PC-9 (cell line): ENCODE results near the gene TMPRSS4. TPM values are rescaled to one million over a fixed set of nuclear protein-coding genes. Genes with fewer than 3 reads are reported as not detected.

Experiments used
- BruUV-seq: library from RNA; stranded (reverse); fragments of 400-500 nt; replicated peaks from 2 replicates; lab custom pipeline; 2021; lab: Mats Ljungman, UMichigan
- CTCF ChIA-PET: fragments of 300-600 bp; sonication (Branson Sonifier 250); formaldehyde crosslinking; loops from one replicate; lab custom pipeline; 2022; ENCODE audit warnings: antibody characterized with exemption; lab: Charles Lee
- POLR2A ChIA-PET: fragments of 300-600 bp; sonication (Branson Sonifier 250); formaldehyde crosslinking; loops from one replicate; lab custom pipeline; 2022; ENCODE audit warnings: antibody characterized with exemption; ENCODE audit not compliant: unreplicated experiment; lab: Charles Lee
- DNase-seq, 2 experiments: peaks; one replicate each; pipeline versions ENCODE4 v3.0.0 to v3.0.0-alpha.2; 2015 to 2022; ENCODE audit warnings: mixed read lengths in 1 of 2
- H2AFZ ChIP-seq: fragments of 200-600 bp; sonication (generic); 2 replicates; pipeline ENCODE4 v1.8.1; 2017; ENCODE audit warnings: antibody characterized with exemption
- H3F3A ChIP-seq: fragments of 200-600 bp; sonication (generic); 2 replicates; pipeline ENCODE4 v1.8.1; 2017; ENCODE audit warnings: antibody characterized with exemption, mild to moderate bottlenecking, low read depth; ENCODE audit not compliant: insufficient read depth
- H3K27ac ChIP-seq: fragments of 200-600 bp; sonication (generic); 2 replicates; pipeline ENCODE4 v1.6.1; 2016; ENCODE audit warnings: mixed run types
- H3K27me3 ChIP-seq: fragments of 200-600 bp; sonication (generic); 2 replicates; pipeline ENCODE4 v1.6.1; 2016; ENCODE audit warnings: low read depth, mixed run types; ENCODE audit not compliant: insufficient read depth
- H3K36me3 ChIP-seq: fragments of 200-600 bp; sonication (generic); 2 replicates; pipeline ENCODE4 v1.6.1; 2016; ENCODE audit warnings: low read depth, mixed run types
- H3K4me1 ChIP-seq: fragments of 200-600 bp; sonication (generic); replicated peaks from 2 replicates; pipeline ENCODE4 v1.6.1; 2016; ENCODE audit warnings: mixed run types; ENCODE audit not compliant: insufficient read depth
- H3K4me2 ChIP-seq: fragments of 200-600 bp; sonication (generic); 2 replicates; pipeline ENCODE4 v1.6.1; 2017; ENCODE audit warnings: mixed run types
- H3K4me3 ChIP-seq: fragments of 200-600 bp; sonication (generic); 2 replicates; pipeline ENCODE4 v1.6.1; 2016; ENCODE audit warnings: mixed run types
- H3K79me2 ChIP-seq: fragments of 200-600 bp; sonication (generic); 2 replicates; pipeline ENCODE4 v1.6.1; 2017; ENCODE audit warnings: low read depth, mixed run types
- H3K9me2 ChIP-seq: fragments of 200-600 bp; sonication (generic); 2 replicates; pipeline ENCODE4 v1.8.1; 2017; ENCODE audit warnings: mild to moderate bottlenecking; ENCODE audit not compliant: insufficient read depth
- H3K9me3 ChIP-seq: fragments of 200-600 bp; sonication (generic); 2 replicates; pipeline ENCODE4 v1.8.1; 2016; ENCODE audit warnings: low read depth; ENCODE audit not compliant: insufficient read depth
- H4K20me1 ChIP-seq: fragments of 200-600 bp; sonication (generic); 2 replicates; pipeline ENCODE4 v1.8.1; 2017; ENCODE audit not compliant: insufficient read depth
- EZH2 ChIP-seq: fragments of 200-600 bp; sonication (generic); IDR thresholded peaks from 2 replicates; pipeline ENCODE4 v1.8.0; 2017; ENCODE audit warnings: antibody characterized with exemption, low read depth
- intact Hi-C: fragments of 100-400 bp; cut with micrococcal nuclease; formaldehyde crosslinking; loops from one replicate; pipeline ENCODE4 v1.10.0; 2022; ENCODE audit not compliant: unreplicated experiment
- total RNA-seq: library from RNA; stranded (reverse); gene quantifications from 2 replicates; pipeline ENCODE4 v1.2.3, GENCODE V29; 2021
- TF ChIP-seq, protein P1 (sequence below): fragments of 200-600 bp; sonication (generic); conservative IDR thresholded peaks from 2 replicates; pipeline ENCODE4 v1.6.1; 2017; ENCODE audit warnings: mixed run types, antibody characterized with exemption, mild to moderate bottlenecking, moderate library complexity

Gene TMPRSS4
- total RNA-seq, 1 experiment from 2014 or later = 27.6 TPM

DNA sequence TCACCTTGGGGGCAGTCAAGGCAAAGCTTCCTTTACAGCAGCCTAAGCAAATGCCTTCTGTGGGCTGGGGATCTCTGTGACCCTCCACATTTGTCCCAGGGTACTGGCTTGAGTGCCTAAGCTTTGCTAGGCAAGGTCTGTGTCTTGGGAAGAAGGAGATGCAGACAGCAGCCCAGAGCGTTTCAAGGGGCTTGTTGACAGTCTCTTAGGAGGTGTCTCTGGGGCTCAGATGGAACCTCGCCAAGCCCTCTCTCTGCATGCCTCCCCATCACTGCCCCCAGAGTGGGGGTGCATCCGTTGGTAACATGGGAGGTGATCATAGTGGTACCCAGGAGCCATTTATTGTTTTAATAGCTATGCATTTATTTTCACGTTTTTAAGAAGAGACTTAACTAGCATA, 29.1 kb upstream of the TMPRSS4 start:
- Histone ChIP-seq H3F3A (no peaks in the 10 kb centered on the region), H4K20me1 (no peaks in the 10 kb centered on the region), H3K27ac (no peak overlapping the region), H3K4me3 (no peak overlapping the region), H3K9me3 (no peaks in the 10 kb centered on the region), H2AFZ (no peak overlapping the region), H3K4me2 (no peak overlapping the region), H3K27me3 (peaks cover 11% of the 10 kb centered on the region; the same call in 1 of the 2 replicates), H3K9me2 (no peaks in the 10 kb centered on the region), H3K4me1 (no peaks in the 10 kb centered on the region; the same call in 1 of the 2 replicates), H3K36me3 (no peaks in the 10 kb centered on the region), H3K79me2 (no peaks in the 10 kb centered on the region)
- BruUV-seq = no TSS peak
- intact Hi-C loops = no loop called here
- no peak for DNase-seq
- CTCF ChIA-PET = no interaction called here
- TF ChIP-seq, protein P1, sequence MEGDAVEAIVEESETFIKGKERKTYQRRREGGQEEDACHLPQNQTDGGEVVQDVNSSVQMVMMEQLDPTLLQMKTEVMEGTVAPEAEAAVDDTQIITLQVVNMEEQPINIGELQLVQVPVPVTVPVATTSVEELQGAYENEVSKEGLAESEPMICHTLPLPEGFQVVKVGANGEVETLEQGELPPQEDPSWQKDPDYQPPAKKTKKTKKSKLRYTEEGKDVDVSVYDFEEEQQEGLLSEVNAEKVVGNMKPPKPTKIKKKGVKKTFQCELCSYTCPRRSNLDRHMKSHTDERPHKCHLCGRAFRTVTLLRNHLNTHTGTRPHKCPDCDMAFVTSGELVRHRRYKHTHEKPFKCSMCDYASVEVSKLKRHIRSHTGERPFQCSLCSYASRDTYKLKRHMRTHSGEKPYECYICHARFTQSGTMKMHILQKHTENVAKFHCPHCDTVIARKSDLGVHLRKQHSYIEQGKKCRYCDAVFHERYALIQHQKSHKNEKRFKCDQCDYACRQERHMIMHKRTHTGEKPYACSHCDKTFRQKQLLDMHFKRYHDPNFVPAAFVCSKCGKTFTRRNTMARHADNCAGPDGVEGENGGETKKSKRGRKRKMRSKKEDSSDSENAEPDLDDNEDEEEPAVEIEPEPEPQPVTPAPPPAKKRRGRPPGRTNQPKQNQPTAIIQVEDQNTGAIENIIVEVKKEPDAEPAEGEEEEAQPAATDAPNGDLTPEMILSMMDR = no peak
- TF ChIP-seq EZH2 = no peak
- POLR2A ChIA-PET = no interaction called here

DNA sequence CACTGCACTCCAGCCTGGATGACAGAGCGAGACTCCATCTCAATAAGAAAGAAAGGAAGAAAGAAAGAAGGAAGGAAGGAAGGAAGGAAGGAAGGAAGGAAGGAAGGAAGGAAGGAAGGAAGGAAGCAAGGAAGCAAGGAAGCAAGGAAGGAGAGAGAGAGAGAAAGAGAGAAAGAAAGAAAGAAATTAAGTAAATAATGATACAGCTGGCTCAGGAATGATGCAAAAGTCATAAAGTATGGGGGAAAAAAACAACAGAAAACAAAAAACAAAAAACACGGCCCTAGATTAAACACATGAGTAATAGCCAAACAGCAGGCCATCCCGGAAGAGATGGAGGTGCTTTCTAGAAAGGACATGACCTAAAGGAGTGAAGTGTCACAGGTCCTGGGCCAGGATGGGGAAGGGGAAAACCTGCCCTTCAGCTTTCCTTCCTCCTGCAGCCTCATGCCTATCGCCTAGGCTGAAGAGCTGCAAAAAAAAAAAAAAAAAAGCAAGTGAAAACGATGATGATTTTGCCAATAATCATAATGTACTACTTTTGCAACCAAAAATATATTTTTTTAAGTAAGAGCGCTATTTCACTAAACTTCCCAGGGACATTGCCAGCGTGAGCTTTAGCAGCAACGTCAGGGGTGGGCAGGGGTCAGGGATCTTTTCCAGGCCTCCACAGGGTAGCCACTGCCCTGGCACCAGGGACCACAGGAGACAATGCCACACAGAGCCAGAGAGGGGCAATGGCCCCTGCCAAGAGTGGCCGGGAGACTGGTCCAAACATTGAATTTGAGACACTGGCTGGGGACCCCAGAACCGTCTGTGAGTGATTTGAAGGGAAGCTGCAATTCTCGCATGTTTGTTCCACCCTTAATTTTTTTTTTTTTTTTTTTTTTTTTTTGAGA, 28.2 kb upstream of the TMPRSS4 start:
- H3K4me3 ChIP-seq = no peak overlapping the region
- H3K9me2 ChIP-seq = no peaks in the 10 kb centered on the region
- no peak overlapping the region for H3K27ac ChIP-seq
- no peaks in the 10 kb centered on the region for H3F3A ChIP-seq
- H4K20me1 ChIP-seq = no peaks in the 10 kb centered on the region
- H2AFZ ChIP-seq = no peak overlapping the region
- H3K79me2 ChIP-seq = no peaks in the 10 kb centered on the region
- peaks cover 11% of the 10 kb centered on the region; the same call in 1 of the 2 replicates for H3K27me3 ChIP-seq
- TF ChIP-seq EZH2 = no peak
- TF ChIP-seq, protein P1 = no peak
- no peaks in the 10 kb centered on the region for H3K36me3 ChIP-seq
- H3K9me3 ChIP-seq = no peaks in the 10 kb centered on the region
- no peaks in the 10 kb centered on the region; the same call in 1 of the 2 replicates for H3K4me1 ChIP-seq
- H3K4me2 ChIP-seq = no peak overlapping the region
- no TSS peak for BruUV-seq
- DNase-seq = peak in 1 of 2 experiments; percentile 47
- ChIA-PET POLR2A (no interaction called here), CTCF (no interaction called here)
- intact Hi-C loops = no loop called here

DNA sequence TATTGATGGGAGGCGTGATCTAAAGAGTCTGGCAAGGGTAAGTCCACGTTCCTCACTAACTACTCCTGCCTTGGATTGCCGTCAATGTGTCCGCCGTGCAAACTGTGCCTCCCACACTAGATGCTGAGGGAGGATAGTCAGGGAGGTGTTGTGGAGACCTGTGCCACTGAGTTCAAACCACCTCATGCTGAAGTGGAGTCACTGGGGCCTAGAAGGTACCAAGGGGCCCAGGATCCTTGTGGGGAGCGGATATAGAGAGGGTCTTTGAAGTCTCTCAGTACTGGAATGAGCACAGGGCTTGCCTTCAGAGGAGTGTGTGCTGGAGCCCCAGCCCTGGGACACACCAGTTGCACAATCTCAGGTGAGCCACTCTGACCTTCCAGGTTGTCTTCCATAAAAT, 27.1 kb upstream of the TMPRSS4 start:
- H3K27me3 ChIP-seq = peaks cover 11% of the 10 kb centered on the region; the same call in 1 of the 2 replicates
- no peaks in the 10 kb centered on the region; the same call in 1 of the 2 replicates for H3K4me1 ChIP-seq
- H3K27ac ChIP-seq = no peak overlapping the region
- CTCF ChIA-PET = no interaction called here
- H3F3A ChIP-seq = no peaks in the 10 kb centered on the region
- H3K9me2 ChIP-seq = no peaks in the 10 kb centered on the region
- no peaks in the 10 kb centered on the region for H3K79me2 ChIP-seq
- H3K4me3 ChIP-seq = no peak overlapping the region
- peak in 1 of 2 experiments; percentile 36 for DNase-seq
- no peaks in the 10 kb centered on the region for H3K36me3 ChIP-seq
- POLR2A ChIA-PET = no interaction called here
- intact Hi-C loops = loop anchor here (5.0 kb wide), 1 partner anchor 622 kb away; no protein-coding TSS in a partner anchor
- H3K9me3 ChIP-seq = no peaks in the 10 kb centered on the region
- no TSS peak for BruUV-seq
- H4K20me1 ChIP-seq = 0 out of 2 replicates have a peak, but pooled peaks cover 2% of the 10 kb centered on the region
- no peak overlapping the region for H3K4me2 ChIP-seq
- TF ChIP-seq, protein P1 = no peak
- no peak for TF ChIP-seq EZH2
- H2AFZ ChIP-seq = no peak overlapping the region
